HFFc6 (cell line): Measurements from ENCODE around the gene CYP27A1. TPM values are rescaled to one million over a fixed set of nuclear protein-coding genes. Genes with fewer than 3 reads are reported as not detected.

Experiments
- DNase-seq: peaks from one replicate; pipeline ENCODE4 v3.0.0-alpha.2; 2018
- H3K27ac Mint-ChIP-seq: 2 replicates; pipeline ENCODE4 v1.8.0; 2020; ENCODE audit warnings: mild to moderate bottlenecking, mixed read lengths
- H3K27me3 Mint-ChIP-seq: 2 replicates; pipeline ENCODE4 v1.8.0; 2021; ENCODE audit warnings: mild to moderate bottlenecking, moderate library complexity, mixed read lengths; ENCODE audit not compliant: insufficient read depth
- H3K36me3 Mint-ChIP-seq: 2 replicates; pipeline ENCODE4 v1.8.0; 2021; ENCODE audit warnings: low read depth, mixed read lengths
- H3K4me1 Mint-ChIP-seq: 2 replicates; pipeline ENCODE4 v1.8.0; 2020; ENCODE audit warnings: low read depth, mixed read lengths
- H3K4me3 Mint-ChIP-seq: 2 replicates; pipeline ENCODE4 v1.8.0; 2020; ENCODE audit warnings: mild to moderate bottlenecking, moderate library complexity, mixed read lengths
- H3K9me3 Mint-ChIP-seq: 2 replicates; pipeline ENCODE4 v1.8.0; 2020; ENCODE audit warnings: mild to moderate bottlenecking, mixed read lengths
- total RNA-seq, 6 experiments: library from RNA; stranded (reverse); fragmentation: NEBNext Ultra II Directional; extraction: Animal tissue kit (Norgen Biotek cat#: 25700); gene quantifications; 2 replicates in 1 of 6; 3 replicates in 5 of 6; pipeline ENCODE4 v1.2.3, GENCODE V29; 2021
- TF ChIP-seq, protein P1 (sequence below): fragments of 200-600 bp; sonication (generic); IDR thresholded peaks from 2 replicates; pipeline ENCODE4 v1.5.0; 2021; ENCODE audit warnings: antibody characterized with exemption, mild to moderate bottlenecking

CYP27A1 gene
- total RNA-seq, 6 experiments from 2014 or later: 0.18 to 0.26 (median 0.21) TPM; not detected in 2

DNA sequence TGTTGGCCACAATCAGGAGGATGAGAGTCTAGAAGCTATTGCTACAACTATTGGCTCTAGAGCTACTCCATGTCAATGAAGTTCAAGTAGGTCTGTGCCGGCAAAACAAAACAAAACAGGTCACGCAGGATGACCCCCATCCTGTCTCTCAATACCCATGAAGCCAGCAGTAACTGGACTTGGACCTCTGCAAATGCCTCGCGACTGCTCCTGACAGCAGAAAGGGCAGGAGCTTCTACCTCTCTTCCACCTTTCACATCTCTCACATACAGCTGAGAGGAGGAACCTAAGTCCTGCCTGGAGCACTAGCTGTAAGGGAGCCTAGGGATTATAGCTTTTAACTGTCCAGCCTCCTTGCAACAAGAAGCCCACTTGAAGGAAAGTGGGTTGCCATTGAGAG is 33.7 kb downstream of the CYP27A1 start:
- H3K4me3 Mint-ChIP-seq: no peak overlapping the region
- H3K27me3 Mint-ChIP-seq: peaks cover 44% of the 10 kb centered on the region
- H3K27ac Mint-ChIP-seq: no peak overlapping the region
- no peaks in the 10 kb centered on the region for H3K36me3 Mint-ChIP-seq
- TF ChIP-seq, protein P1, sequence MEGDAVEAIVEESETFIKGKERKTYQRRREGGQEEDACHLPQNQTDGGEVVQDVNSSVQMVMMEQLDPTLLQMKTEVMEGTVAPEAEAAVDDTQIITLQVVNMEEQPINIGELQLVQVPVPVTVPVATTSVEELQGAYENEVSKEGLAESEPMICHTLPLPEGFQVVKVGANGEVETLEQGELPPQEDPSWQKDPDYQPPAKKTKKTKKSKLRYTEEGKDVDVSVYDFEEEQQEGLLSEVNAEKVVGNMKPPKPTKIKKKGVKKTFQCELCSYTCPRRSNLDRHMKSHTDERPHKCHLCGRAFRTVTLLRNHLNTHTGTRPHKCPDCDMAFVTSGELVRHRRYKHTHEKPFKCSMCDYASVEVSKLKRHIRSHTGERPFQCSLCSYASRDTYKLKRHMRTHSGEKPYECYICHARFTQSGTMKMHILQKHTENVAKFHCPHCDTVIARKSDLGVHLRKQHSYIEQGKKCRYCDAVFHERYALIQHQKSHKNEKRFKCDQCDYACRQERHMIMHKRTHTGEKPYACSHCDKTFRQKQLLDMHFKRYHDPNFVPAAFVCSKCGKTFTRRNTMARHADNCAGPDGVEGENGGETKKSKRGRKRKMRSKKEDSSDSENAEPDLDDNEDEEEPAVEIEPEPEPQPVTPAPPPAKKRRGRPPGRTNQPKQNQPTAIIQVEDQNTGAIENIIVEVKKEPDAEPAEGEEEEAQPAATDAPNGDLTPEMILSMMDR: no peak
- H3K9me3 Mint-ChIP-seq: no peaks in the 10 kb centered on the region
- no peaks in the 10 kb centered on the region for H3K4me1 Mint-ChIP-seq
- no peak for DNase-seq

DNA sequence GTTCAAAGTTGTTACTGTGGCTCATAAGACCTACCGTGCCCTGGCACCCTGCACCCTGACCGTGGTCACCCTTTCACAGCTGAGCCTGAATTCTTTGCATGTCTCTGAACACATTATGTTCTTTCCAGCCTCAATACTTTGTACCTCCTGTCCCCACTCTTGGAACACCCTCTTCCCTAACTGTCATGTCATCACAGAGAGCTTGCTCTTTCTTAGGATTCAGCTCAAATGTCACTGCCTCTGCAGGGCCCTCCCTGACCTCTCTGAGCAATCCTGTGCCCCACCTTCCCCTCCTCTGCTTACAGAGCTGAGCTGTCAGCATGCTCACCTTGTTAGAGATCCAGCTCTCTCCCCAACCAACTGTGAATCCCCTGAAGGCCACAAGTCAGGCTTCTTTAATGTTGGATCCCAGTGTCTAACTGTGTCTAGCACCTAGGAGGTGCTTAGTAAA is 34.6 kb downstream of the CYP27A1 start:
- Mint-ChIP-seq H3K27ac (no peak overlapping the region), H3K36me3 (no peaks in the 10 kb centered on the region), H3K4me1 (no peaks in the 10 kb centered on the region), H3K27me3 (peaks cover 46% of the 10 kb centered on the region), H3K4me3 (no peak overlapping the region), H3K9me3 (no peaks in the 10 kb centered on the region)
- TF ChIP-seq, protein P1: no peak
- DNase-seq: no peak

GRCh38 chr2:218819093-218819492 is 37.1 kb downstream of the CYP27A1 start:
- Mint-ChIP-seq H3K4me3 (no peak overlapping the region), H3K9me3 (no peaks in the 10 kb centered on the region), H3K4me1 (no peaks in the 10 kb centered on the region), H3K27ac (no peak overlapping the region), H3K27me3 (peaks cover 39% of the 10 kb centered on the region), H3K36me3 (no peaks in the 10 kb centered on the region)
- no peak for DNase-seq
- TF ChIP-seq, protein P1: no peak

DNA sequence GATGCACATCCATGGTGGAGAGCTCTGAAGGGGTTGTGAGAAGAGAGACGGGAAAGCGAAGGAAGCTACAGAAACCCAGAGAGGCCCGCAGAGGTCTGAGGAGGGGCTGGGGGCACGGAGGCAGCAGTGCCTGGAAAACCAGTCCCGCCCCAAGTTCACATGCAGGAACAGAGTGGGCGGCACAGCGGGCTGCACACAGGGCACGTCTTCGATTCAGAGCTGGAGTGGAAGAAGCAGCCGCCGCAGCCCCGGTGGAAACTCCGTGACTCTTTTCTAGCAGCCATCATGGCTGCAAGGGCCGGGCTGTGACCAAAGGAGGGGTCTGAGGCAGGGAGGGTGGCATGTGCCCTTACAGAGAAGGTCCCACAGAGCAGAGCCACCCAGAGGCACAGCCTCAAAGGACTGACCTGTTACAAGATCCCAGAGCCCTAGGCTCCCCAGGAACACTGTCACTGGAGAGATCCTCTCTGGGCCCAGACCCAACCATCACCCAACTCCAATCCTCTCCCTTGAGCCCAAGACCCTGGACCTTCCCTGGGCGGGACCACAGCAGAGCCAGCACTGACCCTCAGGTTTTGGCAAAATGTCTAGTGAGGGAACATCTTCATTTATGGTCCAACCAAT is 38.9 kb downstream of the CYP27A1 start:
- Mint-ChIP-seq H3K27me3 (peaks cover 25% of the 10 kb centered on the region), H3K9me3 (no peaks in the 10 kb centered on the region), H3K27ac (no peak overlapping the region), H3K36me3 (no peaks in the 10 kb centered on the region), H3K4me1 (no peaks in the 10 kb centered on the region), H3K4me3 (no peak overlapping the region)
- DNase-seq: no peak
- TF ChIP-seq, protein P1: no peak

- no peak overlapping the region for H3K27ac Mint-ChIP-seq
Measured at GRCh38 chr2:218821605-218822211, 39.8 kb downstream of the CYP27A1 start.

More at GRCh38 chr2:218821605-218822211, 39.8 kb downstream of the CYP27A1 start:
- Mint-ChIP-seq H3K4me3 (no peak overlapping the region), H3K9me3 (no peaks in the 10 kb centered on the region), H3K36me3 (no peaks in the 10 kb centered on the region), H3K4me1 (no peaks in the 10 kb centered on the region), H3K27me3 (peaks cover 22% of the 10 kb centered on the region)
- no peak for DNase-seq
- TF ChIP-seq, protein P1: no peak
